DLD1 (cell line): Measurements from ENCODE around the gene L1TD1.
"Not testable (repeated sequence)": the region's sequence is repeated elsewhere in the genome, so short reads cannot be mapped to it uniquely, and the experiment has no call there.

Source experiments
- in situ Hi-C: cut with HindIII; loops from 2 replicates; pipeline ENCODE4 v1.10.0; 2017; ENCODE audit warnings: low sequenced_read_pairs

L1TD1 gene

DNA sequence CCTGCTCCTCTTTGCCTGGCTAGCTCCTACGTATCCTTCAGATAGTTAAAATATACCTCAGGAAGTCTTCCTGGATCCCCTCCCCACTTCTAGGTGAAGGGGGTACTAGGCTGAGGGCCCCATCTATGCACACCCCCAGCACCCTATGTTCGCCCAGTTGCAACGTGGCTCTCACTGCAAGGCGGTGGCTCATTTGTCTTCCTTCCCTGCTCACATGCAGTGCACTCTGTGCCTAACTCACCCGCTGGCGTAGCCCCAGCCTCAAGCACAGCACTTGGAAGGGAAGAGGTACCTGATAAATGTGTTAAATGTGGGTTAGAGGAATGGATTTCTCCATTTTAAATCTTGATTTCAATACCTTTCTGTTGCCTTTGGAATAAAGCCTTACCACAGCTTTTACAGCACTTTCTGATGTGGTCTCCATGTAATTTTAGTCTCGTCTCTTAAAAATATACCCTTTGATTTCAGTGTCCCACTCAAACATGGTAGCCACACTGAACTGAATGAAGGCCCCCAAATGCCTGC, 39.3 kb downstream of the L1TD1 start:
- in situ Hi-C loops, result no loop called here

DNA sequence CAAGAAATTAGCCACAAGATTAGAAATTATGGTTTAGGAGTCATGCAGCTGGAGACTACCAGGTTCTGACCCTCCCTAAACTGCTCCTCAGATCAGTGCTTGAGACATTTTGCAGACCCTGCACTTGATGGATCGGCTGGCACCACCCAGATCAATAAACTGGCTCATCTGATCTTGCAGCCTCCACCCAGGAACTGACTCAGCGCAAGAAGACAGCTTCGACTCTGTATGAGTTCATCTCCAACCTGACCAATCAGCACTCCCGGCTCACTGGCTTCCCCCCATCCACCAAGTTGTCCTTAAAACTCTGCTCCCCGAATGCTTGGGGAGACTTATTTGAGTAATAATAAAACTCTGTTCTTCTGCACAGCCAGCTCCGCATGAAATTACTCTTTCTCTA, 40.0 kb downstream of the L1TD1 start:
- in situ Hi-C loops, result no loop called here

GRCh38 chr1:62235576-62235975, 40.9 kb downstream of the L1TD1 start:
- in situ Hi-C loops, result no loop called here

- in situ Hi-C loops, result no loop called here
These were observed 42.7 kb downstream of the L1TD1 start for GRCh38 chr1:62237361-62237760.

GRCh38 chr1:62237950-62238374, 43.3 kb downstream of the L1TD1 start:
- in situ Hi-C loops, result no loop called here

GRCh38 chr1:62238507-62238906, 43.9 kb downstream of the L1TD1 start:
- in situ Hi-C loops, result no loop called here

DNA sequence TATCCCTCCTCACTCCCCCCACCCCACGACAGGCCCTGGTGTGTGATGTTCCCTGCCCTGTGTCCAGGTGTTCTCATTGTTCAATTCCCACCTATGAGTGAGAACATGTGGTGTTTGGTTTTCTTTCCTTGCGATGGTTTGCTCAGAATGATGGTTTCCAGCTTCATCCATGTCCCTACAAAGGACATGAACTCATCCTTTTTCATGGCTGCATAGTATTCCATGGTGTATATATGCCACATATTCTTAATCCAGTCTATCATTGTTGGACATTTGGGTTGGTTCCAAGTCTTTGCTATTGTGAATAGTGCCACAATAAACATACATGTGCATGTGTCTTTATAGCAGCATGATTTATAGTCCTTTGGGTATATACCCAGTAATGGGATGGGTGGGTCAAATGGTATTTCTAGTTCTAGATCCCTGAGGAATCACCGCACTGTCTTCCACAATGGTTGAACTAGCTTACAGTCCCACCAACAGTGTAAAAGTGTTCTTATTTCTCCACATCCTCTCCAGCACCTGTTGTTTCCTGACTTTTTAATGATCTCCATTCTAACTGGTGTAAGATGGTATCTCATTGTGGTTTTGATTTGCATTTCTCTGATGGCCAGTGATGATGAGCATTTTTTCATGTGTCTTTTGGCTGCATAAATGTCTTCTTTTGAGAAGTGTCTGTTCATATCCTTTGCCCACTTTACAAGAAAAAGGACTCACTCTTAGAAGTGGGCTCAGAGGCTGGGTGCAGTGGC, 45.2 kb downstream of the L1TD1 start:
- in situ Hi-C loops, result not testable (repeated sequence)

DNA sequence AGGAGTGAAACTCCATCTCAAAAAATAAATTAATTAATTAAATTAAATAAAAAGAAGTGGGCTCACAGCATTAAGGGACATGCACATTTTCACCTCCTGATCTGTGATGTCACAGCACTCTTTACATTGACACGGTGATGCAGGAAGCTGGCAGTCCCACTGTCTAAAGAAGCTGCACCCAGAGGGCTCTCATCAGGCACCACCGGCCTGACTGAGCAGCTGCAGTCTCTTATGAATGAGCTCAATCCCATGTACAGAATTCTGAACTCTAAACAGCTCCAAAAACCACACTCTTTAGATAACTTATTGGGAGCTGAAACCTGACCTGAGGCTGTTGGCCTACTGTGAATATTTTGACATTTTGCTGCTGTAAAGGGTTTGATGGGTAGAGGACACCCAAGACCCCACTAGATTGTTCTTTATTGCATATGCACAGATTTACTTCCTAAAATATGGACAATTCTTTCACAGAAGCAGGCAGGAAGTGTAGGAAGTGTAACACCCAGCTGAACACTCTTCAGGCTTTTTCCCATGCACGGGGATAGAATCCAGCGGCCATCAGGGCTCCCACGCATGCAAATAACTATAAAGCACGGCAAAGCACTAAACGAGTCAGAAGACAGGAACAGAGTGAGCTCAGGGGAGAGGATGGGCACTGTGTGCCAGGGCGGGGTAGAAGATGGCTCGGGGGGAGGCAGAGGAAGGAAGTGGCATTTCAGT, 46.2 kb downstream of the L1TD1 start:
- in situ Hi-C loops, result no loop called here

DNA sequence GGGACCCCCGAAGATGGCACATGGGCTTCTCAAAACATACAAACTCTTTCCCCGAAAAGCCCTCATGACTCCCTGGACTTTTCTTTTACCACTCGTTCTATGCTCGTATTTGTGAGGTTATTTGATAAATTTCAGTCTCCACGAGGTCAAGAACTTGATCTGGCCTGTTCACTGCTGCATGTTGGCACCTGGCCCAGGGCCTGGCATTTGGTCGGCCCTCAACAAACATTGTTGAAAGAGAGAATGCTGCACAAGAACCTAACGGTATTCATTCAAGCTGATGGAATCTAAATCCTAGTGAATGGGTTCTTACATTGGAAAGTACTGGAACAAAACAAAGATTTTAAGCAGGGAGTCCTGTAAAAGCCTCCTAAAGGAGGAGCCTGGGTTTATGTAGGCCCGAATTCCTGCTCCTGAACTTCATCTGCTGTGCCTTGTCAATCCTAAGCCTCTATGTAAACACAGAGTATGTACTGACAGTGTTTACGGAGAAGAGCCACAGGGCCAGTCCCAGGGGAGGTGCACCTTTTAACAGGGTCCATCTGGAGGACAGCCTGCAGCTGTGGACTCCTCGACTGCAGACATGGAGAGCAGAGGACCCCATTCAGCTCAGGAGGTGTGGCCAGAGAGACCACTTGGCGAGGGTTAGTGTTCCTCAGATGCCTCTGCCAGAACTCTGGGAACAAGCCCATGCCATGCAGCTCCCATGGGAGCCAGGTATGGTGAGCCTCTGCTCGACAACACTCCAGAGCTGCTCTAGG, 46.9 kb downstream of the L1TD1 start:
- in situ Hi-C loops, result no loop called here

DNA sequence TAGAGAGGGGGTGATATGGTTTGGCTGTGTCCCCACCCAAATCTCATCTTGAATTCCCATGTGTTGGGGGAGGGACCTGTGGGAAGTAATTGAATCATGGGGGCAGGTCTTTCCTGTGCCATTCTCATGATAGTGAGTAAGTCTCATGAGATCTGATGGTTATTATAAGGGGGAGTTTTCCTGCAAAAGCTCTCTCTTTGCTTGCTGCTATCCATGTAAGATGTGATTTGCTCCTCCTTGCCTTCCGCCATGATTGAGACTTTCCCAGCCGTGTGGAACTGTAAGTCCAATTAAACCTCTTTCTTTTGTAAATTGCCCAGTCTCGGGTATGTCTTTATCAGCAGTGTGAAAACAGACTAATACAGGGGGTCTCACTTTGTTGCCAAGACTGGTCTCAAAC, 49.7 kb downstream of the L1TD1 start:
- in situ Hi-C loops, result not testable (repeated sequence)

DNA sequence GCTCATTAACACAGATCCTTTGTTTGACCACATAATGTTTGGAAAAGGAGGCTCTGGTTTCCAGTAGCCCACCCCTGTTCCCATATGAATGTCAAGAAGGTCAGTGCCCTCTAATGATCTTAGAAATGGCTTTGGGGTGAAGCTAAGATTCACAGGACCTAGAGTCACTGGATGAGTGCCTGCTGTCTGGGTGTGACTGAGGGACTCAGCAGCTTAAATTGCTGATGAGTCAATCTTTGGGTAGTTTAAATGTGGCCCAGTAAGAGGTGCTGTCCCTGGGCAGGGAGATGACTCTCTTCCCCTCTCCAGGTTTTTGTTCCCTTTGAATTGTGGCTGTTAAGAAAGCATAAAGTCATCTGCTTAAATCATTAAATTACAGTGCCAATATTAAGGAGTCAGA, 50.6 kb downstream of the L1TD1 start:
- in situ Hi-C loops, result no loop called here

- in situ Hi-C loops, result no loop called here
These were observed 52.9 kb downstream of the L1TD1 start for GRCh38 chr1:62247391-62248168.

DNA sequence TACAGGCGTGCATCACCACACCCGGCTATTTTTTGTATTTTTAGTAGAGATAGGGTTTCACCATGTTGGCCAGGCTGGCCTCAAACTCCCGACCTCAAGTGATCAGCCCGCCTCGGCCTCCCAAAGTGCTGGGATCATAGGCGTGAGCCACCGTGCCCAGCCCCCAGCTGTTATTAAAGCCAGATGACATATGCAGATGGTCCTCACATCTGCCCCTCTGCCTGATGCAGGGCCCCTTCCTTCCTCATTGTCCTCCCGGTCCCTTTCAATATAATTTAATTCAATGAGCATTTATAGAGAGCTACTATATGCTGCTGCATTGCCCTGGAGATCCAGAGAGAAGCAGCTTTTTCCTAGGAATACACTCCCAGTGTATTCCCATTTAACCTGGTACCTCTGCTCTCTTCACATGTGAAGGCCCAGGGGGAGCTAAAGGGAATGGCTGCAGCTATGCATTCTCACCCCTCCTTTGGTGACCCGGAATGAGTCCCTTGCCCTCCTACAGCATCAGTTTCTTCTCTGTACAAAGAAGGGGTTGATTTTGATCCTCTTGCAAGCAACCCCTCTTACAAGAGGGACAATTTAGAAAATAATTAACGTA, 55.6 kb downstream of the L1TD1 start:
- in situ Hi-C loops, result no loop called here

- in situ Hi-C loops, result no loop called here
These were observed 64.9 kb downstream of the L1TD1 start for GRCh38 chr1:62259551-62259950.

- in situ Hi-C loops, result no loop called here
These were observed 66.0 kb downstream of the L1TD1 start for GRCh38 chr1:62260688-62261087.
